ENCODE measurements around the gene HMMR. TPM values are rescaled to one million over a fixed set of nuclear protein-coding genes. Genes with fewer than 3 reads are reported as not detected.

HMMR gene
- total and polyA plus RNA-seq, 9 of the 15 experiments (the other 6 are each of a cell fraction or from before 2014, with no cell fraction given), result 74.9 to 133 (median 90.8) TPM

GRCh38 chr5:163456840-163457239 lies 3.6 kb upstream of the HMMR start:
- H4K20me1 ChIP-seq (replicated peaks; ENCODE audit: control insufficient read depth, insufficient read depth, low read length), result no peaks in the 10 kb centered on the region
- no peaks in the 10 kb centered on the region for H3K9me3 ChIP-seq (replicated peaks; ENCODE audit: control insufficient read depth, insufficient read depth, low read depth, low read length)
- H3K9ac ChIP-seq (ENCODE audit: insufficient read depth in 1 of 2, low read depth in 2 of 2, low read length in 2 of 2), result peak overlapping the region; percentile 71 to 99; a peak in 3 of 4 replicates
- WGBS (ENCODE audit: insufficient coverage, low coverage, missing lambda C conversion rate), result 24% methylated on average over 7 of the region's 7 CpGs
- H3K9me1 ChIP-seq (ENCODE audit: control insufficient read depth, insufficient read depth, low read length), result no peaks in the 10 kb centered on the region
- H3K36me3 ChIP-seq (ENCODE audit: control insufficient read depth, insufficient read depth, low read length), result peaks cover 43% of the 10 kb centered on the region
- ATAC-seq (no peak), FAIRE-seq (no peak), DNase-seq (ENCODE audit: extremely low read depth in 1 of 4, low spot score in 3 of 4) (no peak)
- peak overlapping the region; percentile 70 for H3K4me3 ChIP-seq
- BruUV-seq (replicated peaks), result no TSS peak
- in situ Hi-C loops (cut with MboI) (no loop called here), intact Hi-C loops (cut with micrococcal nuclease) (no loop called here)
- CTCF ChIA-PET (ENCODE audit: low intra/inter-chr PET ratio), result no interaction called here
- peak overlapping the region; percentile 39 for H3K4me2 ChIP-seq (ENCODE audit: insufficient read depth, low read length)
- no peak overlapping the region for H2AFZ ChIP-seq (ENCODE audit: low read depth, low read length)
- H3K27me3 ChIP-seq (ENCODE audit: control insufficient read depth in 2 of 2, insufficient read depth in 2 of 2, low read length in 2 of 2), result no peaks in the 10 kb centered on the region
- no peak for TF ChIP-seq MTF1 (CRISPR knock-in tag; IDR thresholded peaks at IDR 0.05; ENCODE audit: borderline replicate concordance)
- TF ChIP-seq ZNF384 (IDR thresholded peaks at IDR 0.05; ENCODE audit: low read depth, low read length), result peak; percentile 38; the same call in 1 of the 2 replicates
- peak overlapping the region; percentile 100; the same call in 1 of the 3 replicates for H3K27ac ChIP-seq (ENCODE audit: extremely low read depth, low read depth, low read length)
- H3K4me1 ChIP-seq (replicated peaks in 1 of 2; ENCODE audit: control insufficient read depth in 2 of 2, insufficient read depth in 2 of 2, low read length in 2 of 2), result peaks cover 0 to 5% of the 10 kb centered on the region in 2 experiments; a peak in 2 of 5 replicates
- peaks cover 65% of the 10 kb centered on the region for H3K79me2 ChIP-seq (ENCODE audit: control insufficient read depth, insufficient read depth, low read length)
- POLR2A ChIA-PET, result interaction anchor here (6.9 kb wide), 1 partner anchor 15 kb away, joined by 126 read pairs; the partner anchor contains the start of gene CCNG1

- H3K4me2 ChIP-seq (ENCODE audit: insufficient read depth, low read length), result peak overlapping the region; percentile 94
- no TSS peak for BruUV-seq (replicated peaks)
- no peak overlapping the region for H2AFZ ChIP-seq (ENCODE audit: low read depth, low read length)
- intact Hi-C loops (cut with micrococcal nuclease) (loop anchor here (1.0 kb wide), 1 partner anchor 22 kb away; the partner anchor contains the start of gene CCNG1), in situ Hi-C loops (cut with MboI) (no loop called here)
- peak overlapping the region; percentile 70 for H3K4me3 ChIP-seq
- no peaks in the 10 kb centered on the region for H3K9me1 ChIP-seq (ENCODE audit: control insufficient read depth, insufficient read depth, low read length)
- H3K27ac ChIP-seq (ENCODE audit: extremely low read depth, low read depth, low read length), result peak overlapping the region; percentile 100
- POLR2A ChIA-PET, result interaction anchor here (0.6 to 6.9 kb wide), 8 partner anchors 10 to 45 kb away, joined by 3 to 126 read pairs (median 10); partner anchors contain the start of genes CCNG1 and MAT2B
- H3K9ac ChIP-seq (ENCODE audit: insufficient read depth in 1 of 2, low read depth in 2 of 2, low read length in 2 of 2), result peak overlapping the region; percentile 98 to 99; a peak in 3 of 4 replicates
- WGBS (ENCODE audit: insufficient coverage, low coverage, missing lambda C conversion rate), result 0% methylated on average over 6 of the region's 6 CpGs
- no peaks in the 10 kb centered on the region for H4K20me1 ChIP-seq (replicated peaks; ENCODE audit: control insufficient read depth, insufficient read depth, low read length)
- peaks cover 31% of the 10 kb centered on the region for H3K36me3 ChIP-seq (ENCODE audit: control insufficient read depth, insufficient read depth, low read length)
- no peak for FAIRE-seq
- peak in 1 of 4 experiments; percentile 33 for DNase-seq (ENCODE audit: extremely low read depth in 1 of 4, low spot score in 3 of 4)
- H3K79me2 ChIP-seq (ENCODE audit: control insufficient read depth, insufficient read depth, low read length), result peaks cover 85% of the 10 kb centered on the region
- no peaks in the 10 kb centered on the region for H3K9me3 ChIP-seq (replicated peaks; ENCODE audit: control insufficient read depth, insufficient read depth, low read depth, low read length)
- CTCF ChIA-PET (ENCODE audit: low intra/inter-chr PET ratio), result no interaction called here
- TF ChIP-seq NCOA2 (IDR thresholded peaks at IDR 0.05; ENCODE audit: partially characterized antibody in 2 of 2) (peak in 1 of 2 experiments; percentile 80), BRD4 (IDR thresholded peaks at IDR 0.05) (0 out of 2 replicates have a peak, but pooled peaks have one; percentile 19), TRIM24 (IDR thresholded peaks at IDR 0.05) (no peak), GATAD2B (IDR thresholded peaks at IDR 0.05; ENCODE audit: borderline replicate concordance) (peak; percentile 67; the same call in 1 of the 2 replicates), ELF1 (tag; IDR thresholded peaks at IDR 0.05) (0 out of 2 replicates have a peak, but pooled peaks have one; percentile 5)
- ATAC-seq, result peak; percentile 6; the same call in 2 of the 3 replicates
- peaks cover 8 to 9% of the 10 kb centered on the region in 2 experiments; a peak in 3 of 5 replicates for H3K4me1 ChIP-seq (replicated peaks in 1 of 2; ENCODE audit: control insufficient read depth in 2 of 2, insufficient read depth in 2 of 2, low read length in 2 of 2)
- no peaks in the 10 kb centered on the region for H3K27me3 ChIP-seq (ENCODE audit: control insufficient read depth in 2 of 2, insufficient read depth in 2 of 2, low read length in 2 of 2)
These were observed 1.6 kb upstream of the HMMR start for GRCh38 chr5:163458778-163459385.

All from K562 (cell line).